ENCODE data around the gene ANKS6.

Gene ANKS6

GRCh38 chr9:98728500-98728899 is 67.9 kb downstream of the ANKS6 start:
- DNase-seq, result no peak

GRCh38 chr9:98727428-98727827 is 68.9 kb downstream of the ANKS6 start:
- DNase-seq, result no peak

GRCh38 chr9:98726735-98727134 is 69.6 kb downstream of the ANKS6 start:
- DNase-seq, result peak; percentile 64

GRCh38 chr9:98724810-98725530 is 71.4 kb downstream of the ANKS6 start:
- DNase-seq, result no peak

- no peak for DNase-seq
These were observed 74.7 kb downstream of the ANKS6 start for GRCh38 chr9:98721643-98722042.

- DNase-seq, result no peak
These were observed 76.0 kb downstream of the ANKS6 start for GRCh38 chr9:98720402-98720801.

- no peak for DNase-seq
These were observed 77.3 kb downstream of the ANKS6 start for GRCh38 chr9:98719055-98719454.

- DNase-seq, result no peak
These were observed 81.5 kb downstream of the ANKS6 start for GRCh38 chr9:98714833-98715232.

- no peak for DNase-seq
These were observed 83.4 kb downstream of the ANKS6 start for GRCh38 chr9:98712987-98713386.

GRCh38 chr9:98709968-98710965 is 86.1 kb downstream of the ANKS6 start:
- DNase-seq, result peak; percentile 41

- DNase-seq, result no peak
These were observed 87.1 kb downstream of the ANKS6 start, which contains the start of gene GABBR2 for GRCh38 chr9:98708933-98709911. GABBR2 (minus strand) TSS chr9:98708935; CDS start chr9:98708737, 198 bp downstream.

- no peak for DNase-seq
These were observed 88.0 kb downstream of the ANKS6 start for GRCh38 chr9:98708103-98708932.

- DNase-seq, result peak; percentile 60
These were observed 88.9 kb downstream of the ANKS6 start for GRCh38 chr9:98707166-98708102.

- peak; percentile 24 for DNase-seq
These were observed 89.6 kb downstream of the ANKS6 start for GRCh38 chr9:98706651-98707165.

GRCh38 chr9:98702835-98703380 is 93.4 kb downstream of the ANKS6 start:
- DNase-seq, result no peak

GRCh38 chr9:98702340-98702739 is 94.0 kb downstream of the ANKS6 start:
- DNase-seq, result no peak

GRCh38 chr9:98701576-98701975 is 94.8 kb downstream of the ANKS6 start:
- no peak for DNase-seq

- DNase-seq, result no peak
These were observed 95.6 kb downstream of the ANKS6 start for GRCh38 chr9:98700801-98701200.

- DNase-seq, result no peak
These were observed 97.5 kb downstream of the ANKS6 start for GRCh38 chr9:98698856-98699255.

GRCh38 chr9:98694943-98695342 is 101.4 kb downstream of the ANKS6 start:
- DNase-seq, result no peak
